Peyer's patch (tissue), 4 donors: ENCODE results near the gene ASNSD1. TPM values are rescaled to one million over a fixed set of nuclear protein-coding genes. Genes with fewer than 3 reads are reported as not detected.

Experiments used
- DNase-seq, 3 donors: peaks; one replicate each; pipeline ENCODE4 v3.0.0-alpha.2; 2017 to 2019
- H3K27ac ChIP-seq, 4 donors: fragments of 200-600 bp; sonication (generic); one replicate each; pipeline ENCODE4 v1.5.1; 2016 to 2019
- H3K27me3 ChIP-seq, 2 donors: fragments of 200-600 bp; sonication (generic); one replicate each; pipeline ENCODE4 v1.5.1; 2019
- H3K36me3 ChIP-seq, 3 donors: fragments of 200-600 bp; sonication (generic); one replicate each; pipeline ENCODE4 v1.5.1; 2016 to 2019
- H3K4me1 ChIP-seq, 4 donors: fragments of 200-600 bp; sonication (generic); one replicate each; pipeline ENCODE4 v1.5.1; 2016 to 2019
- H3K4me3 ChIP-seq, 4 donors: fragments of 200-600 bp; sonication (generic); 1 replicate in 3 of 4; 2 replicates in 1 of 4; pipeline ENCODE4 v1.5.1; 2016 to 2019; ENCODE audit warnings: mild to moderate bottlenecking in 1 of 4
- H3K9me3 ChIP-seq, 4 donors: fragments of 200-600 bp; sonication (generic); one replicate each; pipeline ENCODE4 v1.5.1; 2016 to 2019; ENCODE audit warnings: mild to moderate bottlenecking in 1 of 4
- POLR2A ChIP-seq, 2 donors: fragments of 450-650 bp; IDR thresholded peaks; one replicate each; pipeline ENCODE4 v1.5.1; 2017; ENCODE audit warnings: antibody characterized with exemption in 2 of 2, mild to moderate bottlenecking in 2 of 2, moderate library complexity in 2 of 2
- total RNA-seq, 4 donors: library from RNA; depleted of rRNA; stranded (reverse); fragments of >200 nt; gene quantifications; one replicate each; pipeline ENCODE4 v1.1.0, GENCODE V29; 2016
- TF ChIP-seq, protein P1 (sequence below), 6 experiments: fragments of 450-650 bp in 4 of 6; fragments of 200-600 bp in 2 of 6; sonication (generic) in 1 of 6; IDR thresholded peaks; one replicate each; pipeline ENCODE4 v1.5.1; 2017 to 2019; ENCODE audit warnings: antibody characterized with exemption in 6 of 6, mild to moderate bottlenecking in 3 of 6, moderate library complexity in 1 of 6

ASNSD1 gene
- total RNA-seq, 4 donors from 2014 or later: 20.4 to 49.5 (median 29.3) TPM

DNA sequence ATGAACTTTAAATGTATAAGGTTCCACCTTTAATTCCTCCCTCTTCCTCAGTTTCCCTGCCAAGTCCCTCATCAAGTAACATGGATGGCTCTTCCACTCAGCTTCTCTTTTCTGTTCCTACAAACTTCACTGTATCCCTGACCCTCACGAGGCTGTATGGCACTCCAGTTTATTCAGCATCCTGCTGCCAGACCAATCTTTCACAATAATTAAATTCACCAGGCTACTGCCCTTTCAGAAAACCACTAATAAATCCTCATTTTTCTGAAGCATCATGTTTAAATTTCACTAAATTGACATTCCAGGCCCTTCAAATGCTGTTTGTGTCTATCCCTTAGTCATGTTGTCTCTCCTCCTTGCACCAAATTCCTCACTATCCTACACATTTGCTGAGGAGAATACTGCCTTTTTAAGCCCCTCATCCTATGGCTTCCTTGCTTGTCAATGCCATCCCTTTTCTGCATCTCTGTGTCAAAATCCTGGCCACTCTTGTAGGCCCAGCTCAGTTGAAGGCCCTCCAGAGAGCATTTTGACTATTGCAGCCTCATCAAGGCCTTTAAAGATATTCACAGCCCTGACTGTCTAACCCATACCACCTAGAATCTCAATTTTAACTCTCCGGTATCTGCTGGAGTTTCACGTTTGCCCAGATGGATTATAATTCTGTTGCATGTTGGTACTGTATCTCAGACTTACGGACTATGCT, 22.8 kb upstream of the ASNSD1 start:
- Histone ChIP-seq H3K4me1 (peaks cover 0 to 6% (median 0%) of the 10 kb centered on the region in 4 donors), H3K36me3 (no peaks in the 10 kb centered on the region), H3K4me3 (no peak overlapping the region), H3K9me3 (no peaks in the 10 kb centered on the region), H3K27ac (peak overlapping the region in 1 of 4 donors; percentile 38), H3K27me3 (no peaks in the 10 kb centered on the region)
- no peak for DNase-seq
- no peak for TF ChIP-seq POLR2A (IDR thresholded peaks at IDR 0.05)
- TF ChIP-seq, protein P1, sequence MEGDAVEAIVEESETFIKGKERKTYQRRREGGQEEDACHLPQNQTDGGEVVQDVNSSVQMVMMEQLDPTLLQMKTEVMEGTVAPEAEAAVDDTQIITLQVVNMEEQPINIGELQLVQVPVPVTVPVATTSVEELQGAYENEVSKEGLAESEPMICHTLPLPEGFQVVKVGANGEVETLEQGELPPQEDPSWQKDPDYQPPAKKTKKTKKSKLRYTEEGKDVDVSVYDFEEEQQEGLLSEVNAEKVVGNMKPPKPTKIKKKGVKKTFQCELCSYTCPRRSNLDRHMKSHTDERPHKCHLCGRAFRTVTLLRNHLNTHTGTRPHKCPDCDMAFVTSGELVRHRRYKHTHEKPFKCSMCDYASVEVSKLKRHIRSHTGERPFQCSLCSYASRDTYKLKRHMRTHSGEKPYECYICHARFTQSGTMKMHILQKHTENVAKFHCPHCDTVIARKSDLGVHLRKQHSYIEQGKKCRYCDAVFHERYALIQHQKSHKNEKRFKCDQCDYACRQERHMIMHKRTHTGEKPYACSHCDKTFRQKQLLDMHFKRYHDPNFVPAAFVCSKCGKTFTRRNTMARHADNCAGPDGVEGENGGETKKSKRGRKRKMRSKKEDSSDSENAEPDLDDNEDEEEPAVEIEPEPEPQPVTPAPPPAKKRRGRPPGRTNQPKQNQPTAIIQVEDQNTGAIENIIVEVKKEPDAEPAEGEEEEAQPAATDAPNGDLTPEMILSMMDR (IDR thresholded peaks at IDR 0.05): no peak

DNA sequence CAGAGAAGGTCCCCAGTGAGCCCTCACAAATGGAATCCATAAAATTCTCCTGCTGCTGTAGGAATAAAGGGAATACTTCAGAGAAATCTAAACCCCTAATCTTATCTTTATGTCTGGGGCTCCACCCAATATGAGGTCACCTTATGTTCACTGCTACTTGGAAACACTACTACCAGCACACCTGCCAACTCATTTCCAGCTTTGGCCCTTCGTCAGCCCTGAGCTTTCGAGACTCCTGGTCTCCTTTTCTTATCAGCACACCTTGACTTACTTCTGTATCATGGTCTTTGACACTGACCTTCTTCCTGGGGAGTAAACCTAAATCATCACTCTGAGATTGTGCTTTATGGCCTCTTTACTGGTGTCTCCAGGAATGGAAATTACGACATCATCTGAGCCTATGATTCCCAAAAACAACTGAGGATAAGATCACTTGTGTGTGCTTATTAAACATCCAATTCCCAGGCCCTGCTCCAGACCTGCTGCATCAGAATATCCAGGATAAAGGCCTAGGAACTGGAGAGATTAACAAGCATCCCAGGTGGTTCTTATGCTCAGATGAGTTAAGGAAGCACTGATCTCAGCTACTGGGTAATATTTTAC, 22.2 kb upstream of the ASNSD1 start:
- H3K36me3 ChIP-seq: no peaks in the 10 kb centered on the region
- peaks cover 0 to 6% (median 0%) of the 10 kb centered on the region in 4 donors for H3K4me1 ChIP-seq
- H3K9me3 ChIP-seq: no peaks in the 10 kb centered on the region
- H3K27ac ChIP-seq: peak overlapping the region in 2 of 4 donors; percentile 7 to 38
- no peaks in the 10 kb centered on the region for H3K27me3 ChIP-seq
- H3K4me3 ChIP-seq: no peak overlapping the region
- peak in 1 of 3 donors; percentile 65 for DNase-seq
- TF ChIP-seq, protein P1 (IDR thresholded peaks at IDR 0.05): no peak
- no peak for TF ChIP-seq POLR2A (IDR thresholded peaks at IDR 0.05)

DNA sequence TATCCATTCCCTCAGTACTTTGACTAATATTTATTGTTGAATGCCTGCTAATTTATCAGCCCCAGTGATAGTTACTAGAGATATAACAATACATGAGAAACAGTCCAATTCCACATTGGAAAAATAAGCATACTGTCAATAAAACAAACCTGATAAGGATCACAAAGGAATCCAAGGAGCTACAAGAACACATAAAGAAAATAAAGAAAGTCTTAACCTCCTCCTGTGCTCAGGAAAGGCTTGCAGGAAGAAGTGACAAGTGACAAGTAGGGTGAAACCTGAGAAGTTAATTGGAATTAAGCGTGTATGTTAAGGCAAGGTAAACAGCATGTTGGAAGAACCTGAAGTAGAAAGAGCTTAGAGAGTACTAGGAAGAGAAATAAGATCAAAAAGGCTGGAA, 20.3 kb upstream of the ASNSD1 start:
- no peak for TF ChIP-seq POLR2A (IDR thresholded peaks at IDR 0.05)
- TF ChIP-seq, protein P1 (IDR thresholded peaks at IDR 0.05): no peak
- H3K36me3 ChIP-seq: no peaks in the 10 kb centered on the region
- no peak for DNase-seq
- H3K27ac ChIP-seq: no peak overlapping the region
- no peak overlapping the region for H3K4me3 ChIP-seq
- H3K4me1 ChIP-seq: peaks cover 0 to 6% (median 0%) of the 10 kb centered on the region in 4 donors
- no peaks in the 10 kb centered on the region for H3K27me3 ChIP-seq
- H3K9me3 ChIP-seq: no peaks in the 10 kb centered on the region

DNA sequence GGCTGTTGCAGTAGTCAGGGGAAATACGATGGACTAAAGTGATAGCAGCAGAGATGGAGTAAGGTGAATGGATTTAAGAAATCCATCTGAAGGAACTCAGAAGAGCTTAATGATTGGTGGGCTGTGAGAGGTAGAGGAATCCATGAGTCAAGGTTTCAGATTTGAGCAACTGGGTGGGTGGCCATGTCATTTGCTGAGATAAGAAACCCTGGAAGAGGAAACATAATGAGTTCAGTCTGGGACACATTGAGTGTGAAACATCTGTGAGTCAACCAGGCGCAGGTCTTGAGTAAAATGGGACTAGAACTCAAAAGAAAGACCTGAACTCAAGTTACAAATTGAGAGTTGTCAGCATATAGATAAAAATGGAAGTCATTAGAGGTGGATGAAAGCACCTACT, 19.7 kb upstream of the ASNSD1 start:
- no peaks in the 10 kb centered on the region for H3K27me3 ChIP-seq
- DNase-seq: no peak
- H3K36me3 ChIP-seq: no peaks in the 10 kb centered on the region
- no peak overlapping the region for H3K4me3 ChIP-seq
- H3K27ac ChIP-seq: no peak overlapping the region
- no peaks in the 10 kb centered on the region for H3K9me3 ChIP-seq
- TF ChIP-seq, protein P1 (IDR thresholded peaks at IDR 0.05): no peak
- TF ChIP-seq POLR2A (IDR thresholded peaks at IDR 0.05): no peak
- H3K4me1 ChIP-seq: peaks cover 0 to 6% (median 0%) of the 10 kb centered on the region in 4 donors

DNA sequence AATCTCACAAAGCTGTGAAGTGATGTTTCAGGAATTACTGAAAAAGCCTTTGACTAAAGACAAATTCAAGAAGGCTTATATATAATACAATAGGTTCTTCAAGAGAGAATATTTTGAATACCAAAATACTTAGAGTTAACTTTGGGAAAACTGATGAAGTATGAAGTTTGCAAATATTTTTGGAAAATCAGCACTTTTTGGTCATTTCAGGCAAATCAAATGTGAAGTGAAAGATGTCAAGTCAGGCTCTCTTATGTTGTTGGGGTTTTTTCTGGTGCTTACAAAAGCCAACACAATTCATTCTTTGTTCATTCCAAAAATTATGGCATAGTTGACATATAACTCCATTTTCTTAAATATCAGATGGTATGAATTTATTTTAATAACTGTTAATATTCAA, 14.7 kb upstream of the ASNSD1 start:
- Histone ChIP-seq H3K9me3 (no peaks in the 10 kb centered on the region), H3K36me3 (no peaks in the 10 kb centered on the region), H3K27ac (no peak overlapping the region), H3K4me3 (no peak overlapping the region), H3K27me3 (no peaks in the 10 kb centered on the region), H3K4me1 (no peaks in the 10 kb centered on the region)
- TF ChIP-seq POLR2A (IDR thresholded peaks at IDR 0.05): no peak
- TF ChIP-seq, protein P1 (IDR thresholded peaks at IDR 0.05): no peak
- no peak for DNase-seq
